GM21576 (cell line): ENCODE data around the gene INSIG1.

Source experiments
- ATAC-seq: cut with Tn5 transposase; IDR thresholded peaks from one replicate; pipeline ENCODE4 v1.9.1; 2021; ENCODE audit warnings: mild to moderate bottlenecking, moderate library complexity; ENCODE audit not compliant: unreplicated experiment

INSIG1 gene

DNA sequence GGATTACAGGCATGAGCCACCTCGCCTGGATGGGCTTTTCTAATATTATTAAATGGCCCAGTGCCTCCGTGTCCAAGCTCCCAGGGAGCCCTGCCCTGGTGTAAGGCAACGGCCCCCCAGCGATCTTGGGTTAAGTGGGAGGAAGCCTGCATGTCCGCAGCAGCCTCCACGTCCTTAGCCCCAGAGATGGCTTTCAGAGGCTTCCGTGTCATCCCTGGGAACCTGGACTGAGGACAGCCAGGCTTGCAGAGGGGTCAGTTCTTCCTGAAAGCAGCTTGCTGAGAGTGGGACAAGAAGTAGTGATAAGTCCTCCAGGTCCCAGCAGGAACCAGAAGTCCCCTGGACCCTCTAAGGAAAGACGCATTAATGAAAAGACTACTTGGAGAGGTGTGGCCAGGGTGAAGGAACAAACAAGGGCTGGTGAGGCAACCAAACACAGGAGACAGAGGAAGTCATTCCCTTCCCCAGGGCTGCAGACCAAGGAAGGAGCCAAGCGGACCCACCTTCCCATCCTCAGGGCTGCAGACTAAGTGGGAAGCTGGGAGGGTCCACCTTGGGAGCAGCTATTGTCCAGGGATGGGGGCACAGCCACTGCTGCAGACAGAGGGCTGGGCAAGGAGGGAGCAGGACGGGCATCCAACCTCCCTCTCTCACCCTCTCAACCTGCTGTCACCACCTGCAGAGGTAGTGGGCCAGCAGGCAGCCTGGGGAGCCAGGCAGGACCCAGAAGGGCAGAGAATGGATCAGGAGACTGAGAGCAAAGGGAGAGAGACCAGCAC lies 13.0 kb upstream of the INSIG1 start:
- ATAC-seq, result no peak

- no peak for ATAC-seq
Observed at GRCh38 chr7:155285423-155285822, 12.3 kb upstream of the INSIG1 start.

GRCh38 chr7:155285833-155286232 lies 11.8 kb upstream of the INSIG1 start:
- no peak for ATAC-seq

DNA sequence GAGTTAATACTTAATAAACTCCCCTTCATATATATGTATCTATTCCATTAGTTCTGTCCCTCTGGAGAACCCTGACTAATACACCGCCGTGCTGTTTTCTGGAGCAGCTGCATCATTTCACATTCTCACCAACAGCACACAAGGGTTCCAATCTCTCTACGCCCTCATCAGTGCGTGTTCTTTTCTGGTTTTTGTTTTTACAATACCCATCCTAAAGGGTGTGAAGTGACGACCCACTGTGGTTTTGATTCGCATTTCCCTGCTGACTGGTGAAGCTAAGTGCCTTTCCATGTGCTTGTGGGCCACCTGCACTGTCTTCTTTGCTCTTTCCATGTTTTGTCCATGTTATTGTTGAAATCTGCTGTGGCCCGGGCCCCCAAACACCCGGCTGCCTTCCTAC lies 11.0 kb upstream of the INSIG1 start:
- no peak for ATAC-seq

- no peak for ATAC-seq
Observed at GRCh38 chr7:155287284-155287935, 10.3 kb upstream of the INSIG1 start.

DNA sequence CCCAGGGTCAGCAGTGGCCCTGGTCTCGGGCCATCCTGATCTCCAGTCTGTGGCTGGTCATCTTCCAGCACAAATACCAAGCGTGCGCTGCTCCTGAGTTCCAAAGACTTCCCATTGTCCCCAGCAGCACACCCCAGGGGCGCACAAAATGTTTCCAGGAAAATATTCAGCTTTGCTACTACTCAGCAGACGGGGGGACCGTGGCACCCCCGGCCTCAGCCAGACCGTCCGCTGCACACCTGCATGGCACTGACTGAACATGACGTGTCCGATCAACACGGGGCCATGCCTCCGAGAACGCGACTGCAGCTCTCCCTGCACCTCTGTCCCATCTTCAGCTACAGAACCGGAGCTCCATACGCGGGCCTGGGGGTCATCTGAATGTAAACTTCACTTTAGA lies 9.6 kb upstream of the INSIG1 start:
- ATAC-seq, result no peak

DNA sequence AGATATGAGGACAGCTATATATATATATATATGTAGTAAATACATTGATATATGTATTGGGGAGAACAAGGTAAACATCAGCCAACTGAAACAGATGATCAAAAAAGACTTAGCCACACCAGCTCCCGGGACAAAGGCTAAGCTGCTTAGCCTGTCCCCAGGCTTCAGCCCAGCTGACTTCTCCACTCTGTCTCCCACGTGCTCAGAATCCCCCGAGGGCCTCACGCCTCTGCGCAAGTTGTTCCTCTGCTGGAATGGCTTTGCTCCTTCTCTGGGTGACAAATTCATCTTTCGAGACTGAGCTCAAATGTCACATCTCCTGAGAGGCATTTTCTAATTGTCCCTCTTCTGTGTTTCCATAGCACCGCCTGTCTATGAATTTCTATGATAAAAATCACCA lies 8.6 kb upstream of the INSIG1 start:
- no peak for ATAC-seq

DNA sequence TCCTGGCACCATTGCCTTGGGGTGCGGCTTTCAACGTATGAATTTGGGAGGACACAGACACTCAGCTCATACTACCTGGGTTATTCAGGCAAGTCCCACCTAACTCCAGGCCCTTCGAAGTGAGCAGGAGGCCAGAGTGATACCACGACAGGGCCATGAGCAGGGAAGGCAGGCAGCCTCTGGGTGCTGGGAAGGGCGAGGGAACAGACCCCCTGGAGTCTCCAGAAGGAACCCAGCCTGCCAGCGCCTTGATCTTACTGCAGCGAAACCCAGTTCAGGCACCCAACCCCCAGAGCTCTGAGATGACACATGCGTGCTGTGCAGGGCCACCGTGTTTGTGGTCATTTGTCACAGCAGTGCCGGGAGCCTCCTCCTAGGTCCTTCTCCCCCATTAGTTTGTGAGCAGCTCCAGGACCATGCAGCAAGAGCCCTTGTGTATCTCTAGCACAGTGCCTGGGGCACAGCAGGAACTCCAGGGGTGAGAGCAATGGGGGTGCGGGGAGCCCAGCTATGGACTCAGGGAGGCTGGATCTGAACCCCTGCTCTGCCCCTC lies 7.7 kb upstream of the INSIG1 start:
- no peak for ATAC-seq

GRCh38 chr7:155291045-155291530 lies 6.6 kb upstream of the INSIG1 start:
- no peak for ATAC-seq

- ATAC-seq, result no peak
Observed at GRCh38 chr7:155291729-155292128, 5.9 kb upstream of the INSIG1 start.

- no peak for ATAC-seq
Observed at GRCh38 chr7:155292680-155293226, 4.9 kb upstream of the INSIG1 start.

DNA sequence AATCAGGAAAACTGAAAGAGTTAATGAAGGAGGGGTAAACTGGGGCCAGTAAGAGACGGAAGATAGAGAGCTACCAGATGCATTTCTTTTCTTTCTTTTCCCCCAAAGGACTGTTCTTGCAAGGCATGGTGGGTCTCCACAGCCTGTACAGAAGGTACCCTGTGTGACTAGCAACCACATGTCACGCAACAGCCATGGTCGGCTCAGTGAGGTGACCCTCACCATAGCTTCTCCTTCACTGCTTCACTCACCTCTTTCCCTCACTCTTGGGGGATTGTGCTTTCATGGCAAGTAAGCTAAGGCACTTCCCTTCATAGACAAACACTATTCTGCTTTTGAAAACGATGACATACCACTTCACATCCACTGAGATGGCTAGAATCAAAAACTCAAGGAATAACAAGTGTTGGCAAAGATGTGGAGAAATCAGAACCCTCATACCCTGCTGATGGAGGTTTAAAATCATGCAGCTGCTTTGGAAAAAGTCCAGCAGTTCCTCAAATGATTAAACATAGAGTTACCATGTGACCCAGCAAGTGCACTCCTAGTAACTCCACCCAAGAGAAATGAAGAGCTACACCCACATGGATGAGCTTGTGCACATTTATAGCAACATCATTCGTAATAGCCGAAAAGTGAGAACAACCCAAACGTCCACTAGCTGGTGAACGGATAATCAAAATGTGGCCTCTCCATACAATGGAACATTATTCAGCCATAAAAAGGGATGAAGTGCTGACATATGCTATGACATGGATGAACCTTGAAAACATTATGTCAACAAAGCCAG lies 3.8 kb upstream of the INSIG1 start:
- ATAC-seq, result no peak

- ATAC-seq, result no peak
Observed at GRCh38 chr7:155294511-155294778, 3.2 kb upstream of the INSIG1 start.

- no peak for ATAC-seq
Observed at GRCh38 chr7:155295511-155295910, 2.2 kb upstream of the INSIG1 start.

DNA sequence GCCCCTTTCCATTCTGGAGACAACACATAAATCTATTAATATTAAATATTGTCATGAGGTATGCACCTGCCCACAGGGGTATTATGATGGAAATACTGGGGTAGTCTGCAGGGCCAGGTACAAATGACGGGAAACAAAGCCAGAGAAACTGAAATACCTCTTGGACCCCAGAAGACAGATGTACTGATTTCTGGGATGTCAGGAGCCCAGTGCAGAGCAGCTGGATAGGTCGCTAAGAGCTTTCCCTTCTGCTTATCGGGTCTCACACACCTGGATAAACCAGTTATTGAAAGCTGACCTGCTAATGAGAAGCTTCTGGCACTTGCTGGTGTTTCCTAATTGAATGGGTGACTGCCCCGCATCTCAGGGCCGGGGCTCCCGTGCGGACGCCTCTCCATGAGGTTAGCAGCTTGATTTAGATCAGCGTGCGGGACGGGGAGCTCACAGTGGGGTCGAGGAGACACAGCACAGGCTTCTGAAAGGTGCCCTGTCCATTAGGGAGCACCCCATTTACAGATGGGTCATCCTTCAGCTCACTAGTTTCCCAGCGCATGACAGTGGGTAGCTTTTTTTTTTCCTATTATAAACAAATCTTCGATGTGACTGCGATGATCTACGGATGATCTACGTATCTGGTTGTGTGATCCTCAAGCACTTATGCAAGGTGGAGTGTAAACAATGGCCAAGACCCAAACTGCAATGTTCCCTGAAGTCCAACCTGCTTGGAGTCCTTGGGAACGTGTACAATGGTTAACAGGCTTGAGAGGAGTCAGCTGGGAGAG lies 1.5 kb upstream of the INSIG1 start:
- no peak for ATAC-seq

GRCh38 chr7:155296788-155297516 lies 726 bp upstream of the INSIG1 start:
- peak; percentile 30 for ATAC-seq

DNA sequence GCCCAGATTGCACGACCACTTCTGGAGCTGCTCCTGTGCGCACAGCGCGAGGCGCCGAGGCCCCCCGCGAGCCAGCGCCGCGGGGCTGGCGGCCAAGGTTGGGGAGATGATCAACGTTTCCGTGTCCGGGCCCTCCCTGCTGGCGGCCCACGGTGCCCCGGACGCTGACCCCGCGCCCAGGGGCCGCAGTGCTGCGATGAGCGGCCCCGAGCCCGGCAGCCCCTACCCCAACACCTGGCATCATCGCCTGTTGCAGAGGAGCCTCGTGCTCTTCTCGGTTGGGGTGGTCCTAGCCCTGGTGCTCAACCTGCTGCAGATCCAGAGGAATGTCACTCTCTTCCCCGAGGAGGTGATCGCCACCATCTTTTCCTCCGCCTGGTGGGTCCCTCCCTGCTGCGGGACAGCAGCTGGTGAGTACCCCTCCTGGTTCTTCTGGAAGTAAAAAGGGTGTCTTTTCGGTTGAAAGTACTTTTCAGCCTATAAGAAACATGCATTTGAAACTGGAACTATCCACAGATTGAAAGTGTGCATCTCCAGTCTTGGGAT lies 683 bp downstream of the INSIG1 start:
- ATAC-seq, result peak; percentile 1

- peak; percentile 67 for ATAC-seq
Observed at GRCh38 chr7:155298834-155299534, 1.3 kb downstream of the INSIG1 start.
